ENCODE results near the gene ALKAL2.

ALKAL2 gene

GRCh38 chr2:279366-279765 is 8.5 kb downstream of the ALKAL2 start:
- TF ChIP-seq YY1 (IDR thresholded peaks at IDR 0.05; ENCODE audit: low read depth): no peak
- no peak for TF ChIP-seq NFIC (IDR thresholded peaks at IDR 0.05)
- TF ChIP-seq REST (IDR thresholded peaks at IDR 0.05; ENCODE audit: low read depth): no peak
- no peak for TF ChIP-seq CREB1 (IDR thresholded peaks at IDR 0.05; ENCODE audit: low read depth)
- TF ChIP-seq TCF12 (IDR thresholded peaks at IDR 0.05; ENCODE audit: low read depth): no peak
- no peak for TF ChIP-seq EP300 (IDR thresholded peaks at IDR 0.05; ENCODE audit: borderline replicate concordance)
- TF ChIP-seq TAF1 (IDR thresholded peaks at IDR 0.05; ENCODE audit: low read depth): no peak
- no peak for TF ChIP-seq ZBTB7A (IDR thresholded peaks at IDR 0.05; ENCODE audit: low read depth)
- TF ChIP-seq, protein P1, sequence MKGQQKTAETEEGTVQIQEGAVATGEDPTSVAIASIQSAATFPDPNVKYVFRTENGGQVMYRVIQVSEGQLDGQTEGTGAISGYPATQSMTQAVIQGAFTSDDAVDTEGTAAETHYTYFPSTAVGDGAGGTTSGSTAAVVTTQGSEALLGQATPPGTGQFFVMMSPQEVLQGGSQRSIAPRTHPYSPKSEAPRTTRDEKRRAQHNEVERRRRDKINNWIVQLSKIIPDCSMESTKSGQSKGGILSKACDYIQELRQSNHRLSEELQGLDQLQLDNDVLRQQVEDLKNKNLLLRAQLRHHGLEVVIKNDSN (IDR thresholded peaks at IDR 0.05): no peak
- no peak for TF ChIP-seq EGR1 (IDR thresholded peaks at IDR 0.05)
- no peak for TF ChIP-seq MAX (IDR thresholded peaks at IDR 0.05)
- TF ChIP-seq TEAD4 (IDR thresholded peaks at IDR 0.05): no peak
- TF ChIP-seq RAD21 (IDR thresholded peaks at IDR 0.05; ENCODE audit: low read depth): no peak
- no peak for TF ChIP-seq FOXM1 (IDR thresholded peaks at IDR 0.05; ENCODE audit: borderline replicate concordance, low read depth)
- no peak for TF ChIP-seq CEBPB (IDR thresholded peaks at IDR 0.05)

GRCh38 chr2:278927-279320 is 9.0 kb downstream of the ALKAL2 start:
- TF ChIP-seq MAX (IDR thresholded peaks at IDR 0.05) (no peak), YY1 (IDR thresholded peaks at IDR 0.05; ENCODE audit: low read depth) (no peak), TAF1 (IDR thresholded peaks at IDR 0.05; ENCODE audit: low read depth) (no peak), CREB1 (IDR thresholded peaks at IDR 0.05; ENCODE audit: low read depth) (no peak)

- no peak for TF ChIP-seq EP300 (IDR thresholded peaks at IDR 0.05; ENCODE audit: borderline replicate concordance)
Measured at GRCh38 chr2:278312-278926, 9.5 kb downstream of the ALKAL2 start.

DNA sequence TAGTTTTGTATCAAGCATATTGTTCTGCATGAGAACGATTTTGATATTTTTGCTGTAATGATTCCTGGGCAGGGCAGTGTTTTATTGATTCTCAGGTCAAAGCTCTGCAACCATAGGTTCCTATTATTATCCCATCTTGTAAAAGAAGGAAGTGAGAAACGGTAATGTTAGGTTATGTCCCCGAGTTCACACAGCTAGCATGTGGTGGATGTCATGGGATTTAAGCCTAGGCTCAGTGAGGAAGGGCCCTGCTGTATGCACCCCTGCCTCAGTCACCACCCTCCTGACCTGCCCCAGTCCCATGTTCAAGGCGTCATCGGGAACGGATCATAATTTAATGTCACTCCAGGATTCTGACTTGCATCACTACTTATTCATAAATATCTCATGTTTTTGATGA is 12.4 kb downstream of the ALKAL2 start:
- TF ChIP-seq TAF1 (IDR thresholded peaks at IDR 0.05; ENCODE audit: low read depth): no peak
- TF ChIP-seq REST (IDR thresholded peaks at IDR 0.05; ENCODE audit: low read depth): no peak
- no peak for TF ChIP-seq TCF12 (IDR thresholded peaks at IDR 0.05; ENCODE audit: low read depth)

DNA sequence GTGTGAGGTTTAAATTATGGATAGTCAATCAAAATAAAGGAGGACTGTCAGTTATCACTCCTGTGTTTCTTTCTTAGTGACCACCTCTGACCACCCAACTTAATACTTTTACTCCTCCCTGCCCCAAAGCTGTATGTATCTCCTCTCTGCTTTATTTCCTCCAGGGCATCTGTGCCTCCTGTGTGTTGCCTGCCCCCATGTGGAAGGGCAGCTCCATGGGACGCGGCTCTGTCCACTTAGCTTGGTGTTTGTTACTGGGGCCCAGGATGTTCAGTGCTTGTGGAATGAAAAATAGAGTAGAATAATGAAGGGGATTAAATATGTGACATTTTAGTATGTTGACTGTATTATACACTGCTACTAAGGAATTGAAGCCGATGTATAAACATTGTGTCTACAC is 13.4 kb downstream of the ALKAL2 start:
- TF ChIP-seq REST (IDR thresholded peaks at IDR 0.05; ENCODE audit: low read depth) (no peak), MAX (IDR thresholded peaks at IDR 0.05) (no peak), CREB1 (IDR thresholded peaks at IDR 0.05; ENCODE audit: low read depth) (no peak), YY1 (IDR thresholded peaks at IDR 0.05; ENCODE audit: low read depth) (no peak), CEBPB (IDR thresholded peaks at IDR 0.05) (no peak), EGR1 (IDR thresholded peaks at IDR 0.05) (no peak), TEAD4 (IDR thresholded peaks at IDR 0.05) (no peak), EP300 (IDR thresholded peaks at IDR 0.05; ENCODE audit: borderline replicate concordance) (no peak), FOXM1 (IDR thresholded peaks at IDR 0.05; ENCODE audit: borderline replicate concordance, low read depth) (no peak), ZBTB7A (IDR thresholded peaks at IDR 0.05; ENCODE audit: low read depth) (no peak), TCF12 (IDR thresholded peaks at IDR 0.05; ENCODE audit: low read depth) (no peak), RAD21 (IDR thresholded peaks at IDR 0.05; ENCODE audit: low read depth) (no peak), NFIC (IDR thresholded peaks at IDR 0.05) (no peak), TAF1 (IDR thresholded peaks at IDR 0.05; ENCODE audit: low read depth) (no peak)
- TF ChIP-seq, protein P1 (IDR thresholded peaks at IDR 0.05): no peak

All from Ishikawa (cell line).